Measurements from ENCODE around the gene EMCN.

- TF ChIP-seq FOXA1 (IDR thresholded peaks at IDR 0.05), result no peak
- no peak for TF ChIP-seq SUZ12 (IDR thresholded peaks at IDR 0.05)
- no peak for TF ChIP-seq ELF4 (IDR thresholded peaks at IDR 0.05)
- TF ChIP-seq FOXK2 (IDR thresholded peaks at IDR 0.05), result no peak
- TF ChIP-seq, protein P1, sequence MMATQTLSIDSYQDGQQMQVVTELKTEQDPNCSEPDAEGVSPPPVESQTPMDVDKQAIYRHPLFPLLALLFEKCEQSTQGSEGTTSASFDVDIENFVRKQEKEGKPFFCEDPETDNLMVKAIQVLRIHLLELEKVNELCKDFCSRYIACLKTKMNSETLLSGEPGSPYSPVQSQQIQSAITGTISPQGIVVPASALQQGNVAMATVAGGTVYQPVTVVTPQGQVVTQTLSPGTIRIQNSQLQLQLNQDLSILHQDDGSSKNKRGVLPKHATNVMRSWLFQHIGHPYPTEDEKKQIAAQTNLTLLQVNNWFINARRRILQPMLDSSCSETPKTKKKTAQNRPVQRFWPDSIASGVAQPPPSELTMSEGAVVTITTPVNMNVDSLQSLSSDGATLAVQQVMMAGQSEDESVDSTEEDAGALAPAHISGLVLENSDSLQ (IDR thresholded peaks at IDR 0.05), result no peak
- no peak for TF ChIP-seq ZNF384 (IDR thresholded peaks at IDR 0.05)
- no peak for TF ChIP-seq SP1 (IDR thresholded peaks at IDR 0.05)
- no peak for TF ChIP-seq NFRKB (IDR thresholded peaks at IDR 0.05)
- TF ChIP-seq LEF1 (IDR thresholded peaks at IDR 0.05; ENCODE audit: borderline replicate concordance), result no peak
- TF ChIP-seq BHLHE40 (IDR thresholded peaks at IDR 0.05; ENCODE audit: borderline replicate concordance), result no peak
These were observed 29.8 kb upstream of the EMCN start for GRCh38 chr4:100547541-100548199.

Data from HEK293T (cell line).